Measurements from ENCODE around the gene ALAS1. TPM values are rescaled to one million over a fixed set of nuclear protein-coding genes. Genes with fewer than 3 reads are reported as not detected.

The ALAS1 gene
- total and polyA plus RNA-seq, 9 donors, result 16.1 to 70.1 (median 25.8) TPM

DNA sequence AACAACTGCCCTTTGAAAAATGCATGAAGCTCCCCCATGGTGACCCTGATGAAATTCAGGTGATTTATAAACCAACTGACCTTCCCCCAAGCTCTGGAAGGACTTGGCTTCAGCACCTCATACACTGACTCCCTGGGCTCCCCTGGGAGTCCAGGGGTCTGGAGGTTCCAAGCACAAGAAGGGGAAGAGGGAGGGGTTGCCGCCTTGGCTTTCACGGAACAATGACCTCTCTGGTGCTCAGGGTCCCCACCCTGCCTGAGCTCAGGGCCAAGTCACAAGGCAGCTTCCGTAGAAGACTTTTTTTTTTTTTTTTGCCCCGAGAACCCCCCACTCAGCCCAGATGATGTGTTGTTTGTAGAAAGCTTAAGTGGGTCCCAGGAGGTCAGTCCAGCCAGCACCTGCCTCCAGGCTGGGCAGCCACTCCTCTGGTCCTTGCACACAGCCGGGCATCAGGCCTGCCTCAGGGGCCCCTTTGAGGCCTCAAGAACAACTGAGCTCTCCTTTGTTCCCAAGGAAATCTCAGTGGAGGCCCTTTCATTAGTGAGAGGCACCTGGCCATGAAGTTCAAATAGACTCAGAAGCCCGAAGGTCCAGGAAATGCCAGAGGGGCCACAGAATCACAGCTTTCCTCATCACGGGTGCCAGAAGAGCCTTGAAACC lies 14.0 kb upstream of the ALAS1 start:
- Histone ChIP-seq H3K27me3 (no peaks in the 10 kb centered on the region), H3K4me1 (ENCODE audit: insufficient read depth) (no peaks in the 10 kb centered on the region), H3K27ac (no peak overlapping the region), H3K36me3 (no peaks in the 10 kb centered on the region), H3K4me3 (no peak overlapping the region), H3K9me3 (no peaks in the 10 kb centered on the region)
- DNase-seq, result no peak
- intact Hi-C loops (cut with DNase I), result no loop called here
- TF ChIP-seq EP300 (IDR thresholded peaks at IDR 0.05) (no peak), CTCF (IDR thresholded peaks at IDR 0.05) (no peak), POLR2A (IDR thresholded peaks at IDR 0.05) (no peak)
- 85 to 91% (median 86%) methylated on average over 7 of the region's 7 CpGs for WGBS, 3 donors

DNA sequence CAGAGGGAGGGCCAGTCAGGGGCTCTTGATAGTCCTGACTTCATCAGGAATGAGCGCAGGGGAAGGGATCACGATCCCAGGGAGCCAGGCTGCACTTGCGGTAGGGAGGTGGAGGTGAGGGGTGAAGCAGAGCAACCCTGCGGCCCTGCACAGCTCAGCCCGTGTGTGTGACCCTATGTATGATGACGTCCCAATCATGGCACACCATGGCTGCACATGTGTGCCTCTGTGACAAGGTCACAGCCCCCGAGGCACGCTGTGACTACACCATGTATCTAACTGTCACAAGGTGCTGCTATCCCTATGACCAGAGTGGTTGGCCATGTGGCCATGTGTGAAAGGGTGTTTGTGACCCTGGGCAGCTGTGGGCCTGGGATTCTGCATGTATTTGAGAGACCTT lies 13.3 kb upstream of the ALAS1 start:
- Histone ChIP-seq H3K27ac (no peak overlapping the region), H3K4me3 (no peak overlapping the region), H3K36me3 (no peaks in the 10 kb centered on the region), H3K9me3 (no peaks in the 10 kb centered on the region), H3K4me1 (ENCODE audit: insufficient read depth) (no peaks in the 10 kb centered on the region), H3K27me3 (no peaks in the 10 kb centered on the region)
- no peak for DNase-seq
- intact Hi-C loops (cut with DNase I), result no loop called here
- TF ChIP-seq POLR2A (IDR thresholded peaks at IDR 0.05) (no peak), EP300 (IDR thresholded peaks at IDR 0.05) (no peak), CTCF (IDR thresholded peaks at IDR 0.05) (no peak)
- WGBS, 3 donors, result 91 to 97% (median 94%) methylated on average over 8 of the region's 8 CpGs

DNA sequence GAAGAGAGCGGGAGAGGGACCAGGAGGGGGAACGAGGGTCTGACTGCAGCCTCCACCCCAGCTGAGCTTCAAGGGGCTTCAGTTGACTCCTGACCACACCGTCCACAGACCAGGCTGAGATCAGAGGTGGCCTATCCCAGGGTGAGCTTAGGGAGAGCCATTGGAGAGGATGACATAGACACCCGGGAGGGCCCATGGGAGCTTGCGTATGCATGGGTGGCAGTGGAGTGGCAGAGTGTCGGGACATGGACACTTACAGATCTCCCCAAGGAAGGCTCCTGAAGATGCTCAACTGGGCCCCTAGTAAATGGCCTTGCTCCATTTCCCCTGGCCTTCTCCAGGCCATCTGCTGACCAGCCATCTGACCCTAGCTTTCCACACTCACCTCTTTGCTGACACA lies 12.6 kb upstream of the ALAS1 start:
- Histone ChIP-seq H3K27me3 (no peaks in the 10 kb centered on the region), H3K4me1 (ENCODE audit: insufficient read depth) (peaks cover 5% of the 10 kb centered on the region), H3K4me3 (no peak overlapping the region), H3K36me3 (no peaks in the 10 kb centered on the region), H3K27ac (no peak overlapping the region), H3K9me3 (no peaks in the 10 kb centered on the region)
- WGBS, 3 donors, result 94 to 99% (median 97%) methylated on average over 6 of the region's 6 CpGs
- TF ChIP-seq POLR2A (IDR thresholded peaks at IDR 0.05), result no peak
- TF ChIP-seq EP300 (IDR thresholded peaks at IDR 0.05), result no peak
- no peak for TF ChIP-seq CTCF (IDR thresholded peaks at IDR 0.05)
- intact Hi-C loops (cut with DNase I), result no loop called here
- no peak for DNase-seq

- no peak overlapping the region for H3K4me3 ChIP-seq
- no peaks in the 10 kb centered on the region for H3K27me3 ChIP-seq
- H3K4me1 ChIP-seq (ENCODE audit: insufficient read depth), result peaks cover 10% of the 10 kb centered on the region
- no peak for DNase-seq
- H3K27ac ChIP-seq, result no peak overlapping the region
- TF ChIP-seq CTCF (IDR thresholded peaks at IDR 0.05) (no peak), EP300 (IDR thresholded peaks at IDR 0.05) (no peak), POLR2A (IDR thresholded peaks at IDR 0.05) (no peak)
- H3K9me3 ChIP-seq, result no peaks in the 10 kb centered on the region
- no peaks in the 10 kb centered on the region for H3K36me3 ChIP-seq
- intact Hi-C loops (cut with DNase I), result no loop called here
- 95 to 97% (median 97%) methylated on average over 3 of the region's 3 CpGs for WGBS, 3 donors
Measured at GRCh38 chr3:52185837-52186236, 12.1 kb upstream of the ALAS1 start.

Data from ovary (tissue), 9 donors.